Measurements from ENCODE around the gene AKR1C2. TPM values are rescaled to one million over a fixed set of nuclear protein-coding genes. Genes with fewer than 3 reads are reported as not detected.
"Not testable (repeated sequence)": the region's sequence is repeated elsewhere in the genome, so short reads cannot be mapped to it uniquely, and the experiment has no call there.

The AKR1C2 gene
- total and polyA plus RNA-seq, 9 of the 15 experiments (the other 6 are each of a cell fraction or from before 2014, with no cell fraction given): 13.8 to 74.0 (median 30.5) TPM

DNA sequence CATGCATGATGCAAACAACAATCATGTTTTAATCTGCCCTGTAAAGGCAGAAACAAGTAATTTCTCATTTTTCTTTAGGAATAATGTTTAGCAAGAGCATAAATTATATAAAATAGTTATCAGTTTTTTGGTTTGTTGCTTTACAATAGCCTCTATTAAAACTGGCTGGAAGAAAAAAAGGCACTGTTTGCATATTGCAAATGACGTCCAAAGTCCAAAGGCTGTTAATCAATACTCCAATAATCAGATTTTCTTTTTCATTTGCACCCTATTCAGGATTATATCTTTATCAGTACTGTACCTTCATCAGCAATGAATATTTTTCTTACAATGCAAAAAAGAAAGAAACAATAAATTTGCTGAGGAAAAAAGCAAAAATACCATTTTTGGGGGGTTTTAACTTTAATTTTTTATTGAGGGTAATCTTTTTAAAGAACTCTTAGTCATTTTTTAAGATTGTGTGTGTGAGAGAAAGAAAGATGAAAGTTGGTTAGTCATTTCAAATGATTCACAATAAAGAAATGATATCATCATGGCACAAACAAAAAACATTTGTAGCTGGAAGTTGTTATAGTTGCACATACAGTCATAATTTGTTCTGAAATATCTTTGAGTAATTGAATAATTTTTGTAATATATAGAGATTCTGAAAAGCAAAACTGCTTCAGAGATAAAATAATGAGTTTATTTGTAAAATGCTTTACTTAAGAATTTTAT lies 44.4 kb upstream of the AKR1C2 start:
- no peak for ATAC-seq
- H3K9ac ChIP-seq (ENCODE audit: insufficient read depth in 1 of 2, low read depth in 2 of 2, low read length in 2 of 2): no peak overlapping the region
- no peaks in the 10 kb centered on the region; a peak in 1 of 5 replicates for H3K4me1 ChIP-seq (replicated peaks in 1 of 2; ENCODE audit: control insufficient read depth in 2 of 2, insufficient read depth in 2 of 2, low read length in 2 of 2)
- H3K9me1 ChIP-seq (ENCODE audit: control insufficient read depth, insufficient read depth, low read length): no peaks in the 10 kb centered on the region
- in situ Hi-C loops (cut with MboI): no loop called here
- intact Hi-C loops (cut with micrococcal nuclease): no loop called here
- no peaks in the 10 kb centered on the region for H3K27me3 ChIP-seq (ENCODE audit: control insufficient read depth in 2 of 2, insufficient read depth in 2 of 2, low read length in 2 of 2)
- H3K27ac ChIP-seq (ENCODE audit: extremely low read depth, low read depth, low read length): no peak overlapping the region
- DNase-seq (ENCODE audit: extremely low read depth in 1 of 4, low spot score in 3 of 4): no peak
- H3K4me3 ChIP-seq: no peak overlapping the region
- no peaks in the 10 kb centered on the region for H4K20me1 ChIP-seq (replicated peaks; ENCODE audit: control insufficient read depth, insufficient read depth, low read length)
- no peaks in the 10 kb centered on the region for H3K36me3 ChIP-seq (ENCODE audit: control insufficient read depth, insufficient read depth, low read length)
- no peak overlapping the region for H2AFZ ChIP-seq (ENCODE audit: low read depth, low read length)
- no peak for FAIRE-seq
- BruUV-seq (replicated peaks): no TSS peak
- no peaks in the 10 kb centered on the region; the same call in 1 of the 2 replicates for H3K9me3 ChIP-seq (replicated peaks; ENCODE audit: control insufficient read depth, insufficient read depth, low read depth, low read length)
- no peaks in the 10 kb centered on the region for H3K79me2 ChIP-seq (ENCODE audit: control insufficient read depth, insufficient read depth, low read length)
- H3K4me2 ChIP-seq (ENCODE audit: insufficient read depth, low read length): no peak overlapping the region
- POLR2A ChIA-PET: interaction anchor here (0.9 to 1.2 kb wide), 2 partner anchors 16 to 17 kb away, joined by 3 read pairs; no protein-coding TSS in a partner anchor
- WGBS (ENCODE audit: insufficient coverage, low coverage, missing lambda C conversion rate): 36% methylated on average over 1 of the region's 1 CpG
- no peak for TF ChIP-seq ZC3H4 (CRISPR knock-in tag; IDR thresholded peaks at IDR 0.05; ENCODE audit: borderline replicate concordance)
- no peak for TF ChIP-seq WHSC1 (IDR thresholded peaks at IDR 0.05; ENCODE audit: low read length)
- TF ChIP-seq NFYB (IDR thresholded peaks at IDR 0.05; ENCODE audit: extremely low read depth, insufficient read length): no peak
- no peak for TF ChIP-seq HIVEP1 (CRISPR knock-in tag; IDR thresholded peaks at IDR 0.05)
- no peak for TF ChIP-seq CREBBP (IDR thresholded peaks at IDR 0.05; ENCODE audit: low read depth, low read length)
- no peak for TF ChIP-seq XRCC3 (IDR thresholded peaks at IDR 0.05)
- TF ChIP-seq TBP (optimal IDR thresholded peaks at IDR 0.05; ENCODE audit: low read depth, low read length): no peak
- no peak for TF ChIP-seq PHF8 (IDR thresholded peaks at IDR 0.05; ENCODE audit: borderline replicate concordance, low read length)
- no peak for TF ChIP-seq MCM2 (IDR thresholded peaks at IDR 0.05; ENCODE audit: low read depth)
- TF ChIP-seq HNRNPL (IDR thresholded peaks at IDR 0.05; ENCODE audit: low read depth, low read length): no peak
- no peak for TF ChIP-seq FOXJ2 (tag; IDR thresholded peaks at IDR 0.05)
- TF ChIP-seq ZNF644 (tag; IDR thresholded peaks at IDR 0.05; ENCODE audit: low read depth): no peak
- TF ChIP-seq NFIX (CRISPR knock-in tag; IDR thresholded peaks at IDR 0.05; ENCODE audit: low read depth): no peak
- no peak for TF ChIP-seq KLF6 (CRISPR knock-in tag; IDR thresholded peaks at IDR 0.05; ENCODE audit: borderline replicate concordance)
- CTCF ChIA-PET (ENCODE audit: low intra/inter-chr PET ratio): no interaction called here

DNA sequence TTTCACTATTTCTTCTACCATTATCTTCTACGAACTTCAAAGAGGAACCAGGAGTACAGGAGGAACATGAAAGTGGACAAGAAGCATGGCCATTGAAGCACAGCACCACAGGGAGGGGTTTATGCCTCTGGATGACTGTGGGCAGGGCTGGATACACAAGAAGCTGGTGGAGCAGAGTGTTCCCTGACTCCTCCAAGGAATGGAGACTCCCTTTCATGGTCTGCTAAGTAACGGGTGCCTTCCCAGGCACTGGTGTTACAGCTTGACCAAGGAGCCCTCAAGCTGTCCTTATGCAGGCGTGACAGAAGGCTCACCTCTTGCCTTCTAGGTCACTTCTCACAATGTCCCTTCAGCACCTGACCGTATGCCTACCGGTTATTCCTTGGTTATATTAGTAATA lies 43.4 kb upstream of the AKR1C2 start:
- H3K4me1 ChIP-seq (replicated peaks in 1 of 2; ENCODE audit: control insufficient read depth in 2 of 2, insufficient read depth in 2 of 2, low read length in 2 of 2); FAIRE-seq; H3K9me3 ChIP-seq (replicated peaks; ENCODE audit: control insufficient read depth, insufficient read depth, low read depth, low read length); H3K27me3 ChIP-seq (ENCODE audit: control insufficient read depth in 2 of 2, insufficient read depth in 2 of 2, low read length in 2 of 2); ATAC-seq; H3K9ac ChIP-seq (ENCODE audit: insufficient read depth in 1 of 2, low read depth in 2 of 2, low read length in 2 of 2); H3K79me2 ChIP-seq (ENCODE audit: control insufficient read depth, insufficient read depth, low read length); H3K4me3 ChIP-seq; intact Hi-C loops (cut with micrococcal nuclease); H3K36me3 ChIP-seq (ENCODE audit: control insufficient read depth, insufficient read depth, low read length); DNase-seq (ENCODE audit: extremely low read depth in 1 of 4, low spot score in 3 of 4); in situ Hi-C loops (cut with MboI); BruUV-seq (replicated peaks); H3K4me2 ChIP-seq (ENCODE audit: insufficient read depth, low read length); CTCF ChIA-PET (ENCODE audit: low intra/inter-chr PET ratio); H3K9me1 ChIP-seq (ENCODE audit: control insufficient read depth, insufficient read depth, low read length); H3K27ac ChIP-seq (ENCODE audit: extremely low read depth, low read depth, low read length); H2AFZ ChIP-seq (ENCODE audit: low read depth, low read length); H4K20me1 ChIP-seq (replicated peaks; ENCODE audit: control insufficient read depth, insufficient read depth, low read length): not testable (repeated sequence)
- POLR2A ChIA-PET: interaction anchor here (1.2 kb wide), 1 partner anchor 16 kb away, joined by 3 read pairs; no protein-coding TSS in a partner anchor
- whole genome bisulfite sequencing (ENCODE audit: insufficient coverage, low coverage, missing lambda C conversion rate): 64% methylated on average over 5 of the region's 5 CpGs

Measured in K562 (cell line).